Suppressor macrophage treated with lipopolysaccharide for 1 hour (primary cell): ENCODE measurements around the gene IP6K2.

Source experiments
- DNase-seq, 3 donors: peaks; one replicate each; pipeline ENCODE4 v3.0.0-alpha.2; 2020 to 2022

The IP6K2 gene

DNA sequence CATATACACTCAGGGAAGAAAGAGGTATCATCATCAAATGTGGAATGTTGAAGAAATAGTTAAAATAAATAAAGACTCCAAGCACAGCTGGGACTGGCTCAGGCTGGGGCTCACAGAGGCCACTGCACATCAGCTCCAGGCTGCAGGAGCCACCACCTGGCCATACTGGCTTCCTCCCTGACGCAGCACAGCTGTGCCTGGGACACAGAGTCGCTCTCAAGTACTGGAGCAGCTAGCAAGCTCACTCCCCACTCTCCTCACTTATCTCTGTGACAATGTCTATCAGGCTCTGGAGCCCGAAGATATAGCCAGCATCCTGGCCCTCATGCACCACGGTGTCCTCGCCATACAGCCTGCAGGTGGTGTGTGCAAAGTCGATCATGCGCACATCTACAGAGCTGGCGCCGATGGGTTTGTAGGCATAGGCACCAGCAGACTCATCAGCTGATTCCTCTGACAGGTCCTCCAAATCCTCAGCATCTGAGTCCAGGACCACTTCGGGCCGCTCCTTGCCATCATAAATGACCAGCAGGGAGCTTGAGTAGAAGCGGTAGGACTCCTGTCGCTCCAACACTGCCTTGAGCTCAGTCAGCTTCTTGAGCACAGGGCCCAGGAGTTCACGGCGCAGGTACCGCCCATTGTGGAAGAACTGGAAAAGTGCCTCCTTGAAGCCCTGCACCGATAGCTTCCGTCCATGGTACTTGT lies 28.8 kb downstream of the IP6K2 start:
- no peak for DNase-seq

GRCh38 chr3:48687220-48687678 lies 29.8 kb downstream of the IP6K2 start:
- DNase-seq = no peak

- DNase-seq = no peak
These were observed 30.3 kb downstream of the IP6K2 start for GRCh38 chr3:48686538-48687219.

GRCh38 chr3:48685603-48686511 lies 31.2 kb downstream of the IP6K2 start, which contains the start of gene NCKIPSD:
Gene NCKIPSD, minus strand, starts transcription at chr3:48685915. Its CDS starts 108 bp downstream, at chr3:48685807.
- peak; percentile 91 to 99 (median 97) for DNase-seq

GRCh38 chr3:48685293-48685602 lies 31.8 kb downstream of the IP6K2 start:
- no peak for DNase-seq

DNA sequence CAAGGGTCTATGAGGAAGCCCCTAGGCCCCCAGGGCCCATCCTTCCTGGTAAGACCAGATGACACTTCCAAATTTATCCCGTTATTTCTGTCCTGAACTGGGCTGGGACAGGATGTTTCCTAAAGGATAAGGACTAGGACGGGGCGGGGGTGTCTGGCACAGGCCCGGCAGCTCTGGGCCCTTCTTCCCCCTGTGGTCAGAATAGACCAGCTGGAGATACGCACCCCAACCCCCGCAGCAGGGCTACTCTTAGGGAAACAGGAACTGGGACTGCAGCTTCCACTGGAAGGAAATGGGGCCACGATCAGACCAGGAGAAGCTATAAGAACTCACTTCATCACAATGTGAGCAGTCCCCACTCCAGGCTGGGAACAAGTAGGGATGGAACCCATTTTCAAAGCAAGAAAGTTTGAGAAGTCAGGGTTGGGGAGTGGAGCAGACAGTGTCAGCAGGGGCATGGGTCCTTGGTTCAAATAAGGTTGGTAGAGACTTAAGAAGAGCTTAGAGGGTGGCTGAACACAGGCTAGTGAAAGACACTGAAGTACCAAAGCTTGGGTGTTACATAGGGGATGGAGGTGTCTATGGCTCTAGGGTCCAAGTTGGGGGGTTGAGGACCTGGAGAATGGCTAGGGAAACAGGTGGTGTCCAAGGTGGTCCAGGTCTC lies 32.4 kb downstream of the IP6K2 start:
- peak; percentile 78 to 88 (median 83) for DNase-seq

DNA sequence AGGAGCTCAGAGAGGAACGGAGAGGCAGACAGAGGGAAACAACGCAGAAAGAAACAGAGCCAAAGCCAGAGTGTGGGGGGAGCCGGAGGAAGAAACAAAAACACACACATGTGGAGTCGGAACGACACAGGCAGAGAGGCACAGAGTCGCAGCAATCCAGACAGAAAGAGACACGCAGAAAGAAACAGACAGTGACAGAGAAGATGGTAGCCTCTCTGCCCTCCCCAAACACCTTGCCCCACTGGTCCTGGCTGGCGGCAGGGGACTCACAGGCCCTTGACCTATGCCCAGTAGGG lies 33.0 kb downstream of the IP6K2 start:
- no peak for DNase-seq

DNA sequence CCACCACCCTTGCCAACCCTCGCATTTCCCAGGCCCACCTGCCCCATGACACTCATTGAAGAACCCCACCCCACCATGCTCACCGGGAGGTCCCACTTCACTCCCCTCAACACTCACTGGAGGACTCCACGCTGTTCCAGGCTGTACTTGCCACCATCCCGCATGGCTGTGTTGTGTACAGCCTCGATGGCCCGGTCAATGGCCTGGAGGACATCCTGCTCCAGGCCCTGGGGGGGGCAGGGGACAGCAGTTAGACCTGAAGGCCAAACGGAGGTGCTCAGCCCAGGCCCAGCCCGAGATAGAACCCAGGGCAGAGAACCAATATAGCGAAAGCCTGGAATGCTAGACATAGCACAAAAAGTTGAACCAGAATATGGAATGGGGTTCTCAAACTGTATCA lies 34.2 kb downstream of the IP6K2 start:
- no peak for DNase-seq

GRCh38 chr3:48681974-48682610 lies 34.9 kb downstream of the IP6K2 start:
- no peak for DNase-seq

DNA sequence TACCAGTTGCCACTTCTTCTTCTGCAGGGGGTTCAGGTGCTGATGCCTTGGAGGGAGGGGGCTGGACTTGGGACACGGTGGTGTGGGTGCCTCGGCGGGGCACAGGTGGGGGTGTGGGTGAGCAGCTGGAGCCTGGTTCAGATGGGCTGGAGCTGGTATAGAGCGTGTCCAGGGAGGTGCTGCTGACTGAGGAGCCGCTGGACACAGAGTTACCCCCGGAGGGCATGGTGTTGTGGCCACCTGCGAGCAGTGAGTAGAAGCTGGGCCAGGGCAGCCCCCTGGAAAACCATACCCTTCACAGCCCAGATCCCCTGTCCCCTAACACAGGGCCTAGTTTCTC lies 35.5 kb downstream of the IP6K2 start:
- no peak for DNase-seq

DNA sequence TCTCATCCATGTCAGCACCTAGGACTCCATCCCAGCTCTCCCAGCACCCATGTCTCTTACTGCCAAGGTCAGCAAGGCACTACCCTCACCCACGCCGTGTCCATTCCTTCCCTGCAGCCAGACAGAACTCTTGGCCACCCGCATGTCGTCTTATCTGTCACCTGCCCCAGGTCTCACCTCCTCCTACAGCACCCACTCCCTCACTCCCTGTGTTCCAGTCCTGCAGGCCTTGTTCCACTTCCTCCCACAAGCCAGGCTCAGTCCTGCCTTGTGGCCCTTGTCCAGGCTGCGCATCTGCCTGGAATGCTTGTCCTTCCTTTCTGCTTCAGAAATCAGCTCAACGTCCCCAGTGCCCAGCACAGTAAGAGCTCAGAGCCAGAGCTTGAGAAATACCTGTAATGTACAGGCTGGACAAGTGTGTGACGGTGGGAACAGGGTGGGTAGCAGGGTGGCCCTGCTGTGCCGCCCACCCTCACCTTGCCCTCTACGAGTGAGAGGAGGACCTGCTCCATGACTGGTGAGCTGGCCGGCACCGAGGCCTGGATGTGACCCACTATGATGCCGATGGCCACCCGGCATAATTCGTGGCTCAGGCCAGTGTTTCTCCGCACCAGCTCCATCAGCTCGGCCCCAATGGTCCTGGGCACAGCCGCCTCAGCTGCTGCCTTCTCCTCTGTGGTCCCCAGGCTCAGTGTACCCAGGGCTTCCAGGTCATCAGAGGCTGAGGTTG lies 36.0 kb downstream of the IP6K2 start:
- no peak for DNase-seq

GRCh38 chr3:48679411-48680391 lies 37.3 kb downstream of the IP6K2 start:
- peak in 1 of 3 donors; percentile 11 for DNase-seq

DNA sequence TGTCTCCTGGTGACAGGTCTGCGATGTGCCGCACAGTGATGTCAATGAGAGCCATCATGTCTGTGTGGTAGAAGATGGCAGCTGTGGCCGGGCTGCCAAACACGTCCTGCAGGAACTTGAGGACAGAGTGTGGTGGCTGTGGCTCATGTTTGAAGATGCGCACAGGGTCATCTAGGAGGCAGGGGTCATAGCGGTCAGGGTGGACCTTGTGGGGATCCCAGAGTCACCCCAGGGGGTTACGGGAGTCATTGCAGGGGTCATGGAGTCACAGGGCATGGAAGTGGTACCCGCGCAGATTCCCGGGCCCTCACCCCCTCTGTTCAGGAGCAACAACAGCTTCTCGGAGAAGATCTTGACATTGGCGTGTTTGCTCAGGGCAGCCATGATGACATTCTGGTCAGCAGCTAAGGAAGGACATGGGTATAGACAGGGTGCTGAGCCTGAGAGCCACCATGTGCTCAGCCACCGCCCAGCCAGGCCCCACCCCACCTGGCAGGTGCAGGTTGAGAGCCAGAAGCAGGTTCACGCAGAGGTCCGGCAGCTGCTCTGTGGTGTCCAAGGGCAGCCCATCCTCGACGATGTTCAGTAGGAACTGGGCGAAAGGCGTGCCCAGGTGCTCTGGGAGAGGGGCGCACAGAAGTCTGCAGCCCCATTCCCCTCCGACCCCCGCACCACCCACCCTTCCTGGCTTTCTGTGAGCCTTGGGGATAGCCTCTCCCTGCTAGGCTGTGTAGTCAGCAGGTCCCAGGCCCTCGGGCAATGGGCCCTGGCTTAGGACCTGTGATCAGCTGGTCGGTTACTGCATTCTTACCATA lies 38.2 kb downstream of the IP6K2 start:
- no peak for DNase-seq

GRCh38 chr3:48678056-48678455 lies 39.0 kb downstream of the IP6K2 start:
- DNase-seq = no peak

DNA sequence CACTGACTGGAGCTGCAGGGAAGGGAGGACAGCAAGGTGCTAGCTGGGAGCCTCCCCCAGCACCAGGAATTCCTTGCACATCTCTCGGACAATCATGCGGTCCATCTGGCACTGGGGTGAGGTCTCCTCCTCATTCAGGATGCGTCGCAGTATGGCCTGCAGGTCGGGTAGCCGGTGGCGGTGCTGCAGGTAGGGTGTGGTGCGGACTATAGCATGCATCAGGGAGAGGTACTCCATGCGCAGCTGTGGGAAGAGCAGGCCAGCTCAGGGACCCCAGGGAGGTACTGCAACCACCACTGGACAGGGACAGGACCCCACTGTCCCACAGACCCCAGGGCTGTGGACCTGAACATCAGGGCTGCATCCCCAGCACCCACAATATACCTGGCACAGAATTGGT lies 42.5 kb downstream of the IP6K2 start:
- no peak for DNase-seq

DNA sequence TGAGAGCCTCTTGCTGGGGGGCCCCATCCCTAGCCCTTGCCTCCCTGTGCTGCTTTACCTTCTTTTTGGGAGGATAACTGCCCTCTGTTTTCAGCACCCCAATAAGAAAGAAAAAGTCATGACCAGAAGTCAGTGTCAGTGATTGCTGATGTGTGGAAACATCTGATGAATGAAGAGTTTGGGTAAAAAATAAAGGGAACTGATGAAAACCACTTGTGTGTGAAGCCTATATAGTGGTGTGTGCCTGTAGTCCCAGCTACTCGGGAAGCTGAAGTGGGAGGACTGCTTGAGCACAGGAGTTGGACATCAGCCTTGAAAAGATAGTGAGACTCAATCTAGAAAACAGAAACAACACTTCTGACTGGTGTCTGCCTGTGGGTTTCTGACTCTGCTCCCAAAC lies 44.5 kb downstream of the IP6K2 start:
- no peak for DNase-seq

- DNase-seq = no peak
These were observed 52.1 kb downstream of the IP6K2 start for GRCh38 chr3:48664929-48665328.

GRCh38 chr3:48664313-48664644 lies 52.7 kb downstream of the IP6K2 start:
- DNase-seq = no peak

DNA sequence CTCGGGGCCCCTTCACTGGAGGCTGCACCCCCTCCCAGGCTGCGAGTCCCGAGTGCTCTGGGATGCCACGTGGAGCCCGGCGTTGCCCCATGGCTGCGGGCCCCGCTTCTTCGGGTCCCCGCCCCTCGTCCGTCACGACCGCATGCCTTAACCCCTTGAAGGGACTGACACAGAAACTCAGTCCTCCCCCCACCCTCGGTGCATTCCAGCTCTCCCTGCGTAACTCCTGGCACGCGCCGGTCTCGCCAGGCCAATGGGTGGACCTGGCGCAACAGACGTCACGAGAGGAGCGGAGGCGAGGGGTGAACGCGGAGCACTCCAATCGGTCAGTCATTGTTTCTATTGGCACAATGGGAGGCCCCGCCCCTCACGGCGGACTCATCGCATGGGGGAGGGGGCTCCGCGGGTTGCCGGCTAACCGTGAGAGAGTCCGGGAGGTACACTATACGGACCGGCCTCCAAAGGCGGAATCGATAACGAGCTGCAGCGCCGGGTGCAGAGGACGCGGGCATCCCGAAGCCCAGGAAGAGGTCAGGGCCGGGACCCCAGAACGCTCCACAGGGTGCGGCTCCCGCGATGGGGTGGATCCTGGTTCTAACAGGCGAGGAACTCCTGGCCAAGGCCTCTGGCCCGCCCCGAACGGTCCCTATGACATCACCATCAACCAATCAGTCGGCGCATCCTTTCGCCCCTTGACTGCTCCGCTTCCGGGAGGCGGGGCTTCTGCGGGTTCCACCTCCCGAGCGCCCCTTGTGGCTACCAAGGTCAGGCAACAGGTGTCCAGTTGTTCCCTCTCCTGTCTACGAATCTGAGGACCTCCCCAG lies 53.3 kb downstream of the IP6K2 start:
- DNase-seq = peak; percentile 97 to 98 (median 98)
